22Rv1 (cell line): ENCODE results near the gene POU2F1.

ENCODE experiments used
- CTCF ChIP-seq: fragments of 450-650 bp; IDR thresholded peaks from 2 replicates; pipeline ENCODE4 v1.5.1; 2017; ENCODE audit warnings: mild to moderate bottlenecking
- ZFX ChIP-seq: fragments of 450-650 bp; IDR thresholded peaks from 2 replicates; pipeline ENCODE4 v1.6.1; 2017; ENCODE audit warnings: antibody characterized with exemption, borderline replicate concordance

- TF ChIP-seq CTCF (no peak), ZFX (no peak)
Observed at GRCh38 chr1:167292216-167292615, 71.5 kb downstream of the POU2F1 start.
